ENCODE data around the gene HSH2D.

The HSH2D gene

DNA sequence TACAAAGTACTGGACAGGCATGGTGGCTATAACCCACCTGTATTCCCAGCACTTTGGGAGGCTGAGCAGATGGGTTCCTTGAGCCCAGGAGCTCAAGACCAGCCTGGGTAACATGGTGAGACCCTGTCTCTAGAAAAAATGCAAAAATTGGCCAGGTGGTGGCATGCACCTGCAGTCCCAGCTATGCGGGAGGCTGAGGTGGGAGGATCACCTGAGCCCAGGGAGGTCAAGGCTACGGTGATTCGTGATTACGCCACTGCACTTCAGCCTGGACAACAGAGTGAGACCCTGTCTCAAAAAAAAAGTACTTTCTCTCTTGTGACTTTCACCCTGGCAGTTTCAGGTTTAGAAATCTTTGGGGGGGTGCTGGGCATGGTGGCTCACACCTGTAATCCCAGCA lies 43.0 kb upstream of the HSH2D start:
- TF ChIP-seq, protein P1, sequence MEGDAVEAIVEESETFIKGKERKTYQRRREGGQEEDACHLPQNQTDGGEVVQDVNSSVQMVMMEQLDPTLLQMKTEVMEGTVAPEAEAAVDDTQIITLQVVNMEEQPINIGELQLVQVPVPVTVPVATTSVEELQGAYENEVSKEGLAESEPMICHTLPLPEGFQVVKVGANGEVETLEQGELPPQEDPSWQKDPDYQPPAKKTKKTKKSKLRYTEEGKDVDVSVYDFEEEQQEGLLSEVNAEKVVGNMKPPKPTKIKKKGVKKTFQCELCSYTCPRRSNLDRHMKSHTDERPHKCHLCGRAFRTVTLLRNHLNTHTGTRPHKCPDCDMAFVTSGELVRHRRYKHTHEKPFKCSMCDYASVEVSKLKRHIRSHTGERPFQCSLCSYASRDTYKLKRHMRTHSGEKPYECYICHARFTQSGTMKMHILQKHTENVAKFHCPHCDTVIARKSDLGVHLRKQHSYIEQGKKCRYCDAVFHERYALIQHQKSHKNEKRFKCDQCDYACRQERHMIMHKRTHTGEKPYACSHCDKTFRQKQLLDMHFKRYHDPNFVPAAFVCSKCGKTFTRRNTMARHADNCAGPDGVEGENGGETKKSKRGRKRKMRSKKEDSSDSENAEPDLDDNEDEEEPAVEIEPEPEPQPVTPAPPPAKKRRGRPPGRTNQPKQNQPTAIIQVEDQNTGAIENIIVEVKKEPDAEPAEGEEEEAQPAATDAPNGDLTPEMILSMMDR (IDR thresholded peaks at IDR 0.05; ENCODE audit: insufficient read depth, missing control alignments) = no peak
- no peak for DNase-seq (ENCODE audit: insufficient read length, low spot score)
- no peak for FAIRE-seq

DNA sequence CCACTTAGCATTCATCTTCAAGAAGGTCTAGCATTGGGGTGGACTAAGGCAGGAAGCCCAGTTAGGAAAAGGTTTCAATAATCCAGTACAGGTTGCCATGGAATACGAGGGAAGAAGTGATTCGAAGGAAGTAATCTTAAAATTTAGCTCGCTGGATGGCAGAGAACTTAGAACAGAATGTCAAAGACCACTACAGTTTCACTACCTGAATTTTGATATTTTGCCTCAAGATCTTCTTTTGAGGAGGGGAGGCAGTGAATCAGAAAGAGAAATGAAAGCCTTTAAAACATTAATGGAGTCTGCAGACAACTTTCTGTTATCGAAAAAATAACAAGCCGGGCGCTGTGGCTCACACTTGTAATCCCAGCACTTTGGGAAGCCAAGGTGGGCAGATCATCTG lies 38.8 kb upstream of the HSH2D start:
- DNase-seq (ENCODE audit: insufficient read length, low spot score) = no peak
- FAIRE-seq = no peak
- TF ChIP-seq, protein P1 (IDR thresholded peaks at IDR 0.05; ENCODE audit: insufficient read depth, missing control alignments) = no peak

DNA sequence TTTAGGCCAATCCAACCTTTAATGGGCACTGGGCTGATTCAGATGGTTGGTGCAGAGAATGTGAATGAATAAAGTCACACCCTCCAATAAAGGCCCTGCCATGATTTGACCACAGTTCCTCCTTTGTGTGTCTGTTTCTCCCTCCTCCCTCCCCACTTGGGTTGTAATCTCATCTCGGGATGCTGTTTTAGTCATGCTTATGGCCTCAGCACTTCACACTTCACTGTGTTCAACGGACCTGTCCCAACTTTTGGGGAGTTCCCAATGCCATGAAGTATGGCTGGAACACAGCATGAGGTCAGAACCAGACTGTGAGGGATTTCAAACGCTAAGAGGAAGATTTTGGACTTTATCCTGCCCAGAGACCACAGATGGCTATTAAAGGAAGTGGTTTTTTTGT lies 37.4 kb upstream of the HSH2D start:
- TF ChIP-seq, protein P1 (IDR thresholded peaks at IDR 0.05; ENCODE audit: insufficient read depth, missing control alignments) = no peak
- DNase-seq (ENCODE audit: insufficient read length, low spot score) = no peak
- FAIRE-seq = no peak

DNA sequence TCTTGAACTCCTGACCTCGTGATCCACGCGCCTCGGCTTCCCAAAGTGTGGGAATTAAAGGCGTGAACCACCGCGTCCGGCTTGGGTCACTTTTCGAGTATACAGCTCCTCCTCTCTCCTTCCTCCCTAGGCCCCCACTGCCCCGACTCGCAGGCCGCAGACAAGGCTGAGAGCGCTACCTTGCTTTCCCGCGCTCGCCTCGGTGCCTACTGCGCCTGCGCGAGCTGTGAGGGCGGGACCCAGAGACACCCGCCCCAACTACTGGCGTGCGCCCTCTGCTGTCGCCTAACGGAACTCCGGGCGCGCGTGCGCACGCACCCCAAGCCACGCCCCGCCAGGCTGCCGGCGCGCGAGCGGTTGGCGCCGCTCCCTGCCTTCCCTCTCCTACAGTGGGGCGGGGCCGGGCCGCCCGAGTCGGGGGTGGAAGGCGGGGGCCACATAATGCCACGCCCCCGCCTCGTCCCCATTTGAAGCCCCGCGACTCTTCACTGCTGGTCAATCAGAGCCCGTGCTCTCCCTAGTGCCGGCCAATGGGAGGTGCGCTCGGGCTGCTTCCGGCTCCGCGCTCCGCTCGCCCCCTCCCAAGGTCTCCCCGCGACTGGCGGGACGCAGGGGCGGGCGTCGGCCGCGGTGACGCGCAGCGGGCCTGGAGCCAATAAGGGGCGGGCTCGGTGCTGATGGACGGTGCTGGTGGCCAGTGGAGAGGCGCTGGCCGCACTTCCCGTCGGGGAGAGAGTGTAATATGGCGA lies 32.2 kb upstream of the HSH2D start, which contains the start of gene RAB8A:
TSS of gene RAB8A (plus strand) at position 730 of the 749 bp plus-strand sequence. CDS start at position 743, 13 bp downstream.
- FAIRE-seq (no peak), DNase-seq (ENCODE audit: insufficient read length, low spot score) (peak; percentile 98)
- TF ChIP-seq, protein P1 (IDR thresholded peaks at IDR 0.05; ENCODE audit: insufficient read depth, missing control alignments) = peak; percentile 75

DNA sequence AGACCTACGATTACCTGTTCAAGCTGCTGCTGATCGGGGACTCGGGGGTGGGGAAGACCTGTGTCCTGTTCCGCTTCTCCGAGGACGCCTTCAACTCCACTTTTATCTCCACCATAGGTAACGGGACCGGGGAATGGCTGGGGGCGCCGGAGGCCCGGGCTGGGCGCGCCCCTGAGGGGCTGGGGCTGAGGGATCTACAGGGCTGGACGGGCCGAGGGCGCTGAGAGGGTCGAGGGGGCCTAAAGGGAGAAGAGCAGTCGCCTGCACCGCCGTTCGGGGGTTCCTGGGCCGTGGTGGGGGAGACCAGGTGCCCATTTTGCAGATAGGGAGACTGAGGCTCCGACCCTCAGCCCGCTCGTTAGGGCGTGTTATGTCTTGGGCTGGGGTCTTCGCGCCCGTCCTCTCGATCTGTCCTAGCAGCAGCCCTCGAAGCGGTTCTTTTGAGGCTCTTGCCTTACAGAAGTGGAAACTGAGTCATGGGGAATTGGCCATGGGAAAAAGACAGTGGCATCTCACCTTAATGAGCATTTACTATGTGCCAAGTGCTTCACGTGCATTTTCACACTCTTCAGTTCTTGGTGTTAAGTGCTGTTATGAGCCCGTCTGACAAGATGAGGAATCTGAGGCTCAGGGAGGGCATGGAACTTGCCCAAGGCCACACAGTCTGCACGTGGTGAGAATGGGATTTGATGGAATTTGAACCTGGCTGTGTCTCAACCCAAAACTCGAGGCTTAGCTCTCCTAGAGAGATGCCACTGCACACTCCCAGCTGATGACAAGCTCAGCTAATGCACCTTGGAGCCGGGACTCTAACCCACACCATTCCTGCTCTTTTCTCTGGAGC lies 31.4 kb upstream of the HSH2D start:
- FAIRE-seq (no peak), DNase-seq (ENCODE audit: insufficient read length, low spot score) (no peak)
- TF ChIP-seq, protein P1 (IDR thresholded peaks at IDR 0.05; ENCODE audit: insufficient read depth, missing control alignments) = no peak

DNA sequence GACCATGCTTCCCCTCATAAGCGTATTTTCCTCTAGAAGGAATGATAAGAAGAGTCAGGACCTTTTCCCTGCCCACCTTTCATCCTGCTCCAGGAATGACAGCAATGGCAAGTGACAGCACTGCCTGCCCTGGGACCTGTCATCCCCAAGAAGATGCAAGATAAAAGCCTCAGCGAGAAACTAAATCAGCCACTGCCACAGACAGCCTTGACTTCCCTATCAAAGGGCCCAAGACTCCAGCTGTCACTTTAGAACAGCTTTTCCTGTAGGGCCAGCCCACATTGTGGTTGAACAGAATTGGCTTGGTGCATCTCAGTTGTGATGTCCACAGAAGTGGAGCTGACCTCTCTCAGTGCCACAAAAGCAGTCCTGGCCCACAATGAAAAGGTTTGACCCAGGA lies 30.7 kb upstream of the HSH2D start:
- FAIRE-seq (no peak), DNase-seq (ENCODE audit: insufficient read length, low spot score) (no peak)
- TF ChIP-seq, protein P1 (IDR thresholded peaks at IDR 0.05; ENCODE audit: insufficient read depth, missing control alignments) = no peak
